GM12874 (cell line): ENCODE results near the gene MAEL.

ENCODE experiments used
- TF ChIP-seq, protein P1 (sequence below): IDR thresholded peaks from 2 replicates; pipeline ENCODE4 v1.5.1; 2011; ENCODE audit warnings: low read depth, mild to moderate bottlenecking, control low read depth, low read length, moderate library complexity; ENCODE audit not compliant: insufficient read depth

The MAEL gene

DNA sequence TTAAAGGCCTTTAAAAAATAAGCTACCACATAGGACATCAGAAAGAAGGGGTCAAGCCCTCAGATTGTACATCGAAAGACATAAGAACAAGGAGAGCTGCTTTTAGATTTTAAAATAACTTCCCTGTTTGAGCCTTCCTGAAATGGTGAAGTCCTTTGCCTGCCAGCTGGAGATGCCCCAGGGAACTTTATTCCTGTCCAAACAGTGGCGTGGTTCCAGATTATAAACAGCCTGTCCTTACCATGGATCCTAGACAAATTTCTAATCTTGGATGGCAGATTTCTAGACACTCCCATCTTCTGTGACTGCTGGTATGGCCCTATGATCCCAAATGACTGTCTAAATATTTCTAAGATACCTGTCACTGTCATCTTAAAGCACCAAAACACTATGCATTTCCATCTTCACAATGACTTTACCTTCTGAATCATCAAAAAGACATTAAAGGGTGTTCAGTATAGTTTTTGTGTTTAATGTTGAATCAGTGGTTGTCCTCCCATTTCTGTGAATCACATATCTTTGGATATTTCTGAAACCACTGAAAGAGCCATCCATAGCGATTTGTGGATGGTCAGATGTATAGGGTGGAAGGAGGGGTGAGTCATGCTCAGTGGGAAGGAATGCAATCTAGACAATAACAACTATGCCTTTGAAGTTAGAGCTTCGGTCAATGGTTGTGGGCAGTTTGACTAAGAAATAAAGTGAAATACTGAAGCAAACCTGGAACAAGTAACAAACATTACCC, 36.9 kb upstream of the MAEL start:
- TF ChIP-seq, protein P1, sequence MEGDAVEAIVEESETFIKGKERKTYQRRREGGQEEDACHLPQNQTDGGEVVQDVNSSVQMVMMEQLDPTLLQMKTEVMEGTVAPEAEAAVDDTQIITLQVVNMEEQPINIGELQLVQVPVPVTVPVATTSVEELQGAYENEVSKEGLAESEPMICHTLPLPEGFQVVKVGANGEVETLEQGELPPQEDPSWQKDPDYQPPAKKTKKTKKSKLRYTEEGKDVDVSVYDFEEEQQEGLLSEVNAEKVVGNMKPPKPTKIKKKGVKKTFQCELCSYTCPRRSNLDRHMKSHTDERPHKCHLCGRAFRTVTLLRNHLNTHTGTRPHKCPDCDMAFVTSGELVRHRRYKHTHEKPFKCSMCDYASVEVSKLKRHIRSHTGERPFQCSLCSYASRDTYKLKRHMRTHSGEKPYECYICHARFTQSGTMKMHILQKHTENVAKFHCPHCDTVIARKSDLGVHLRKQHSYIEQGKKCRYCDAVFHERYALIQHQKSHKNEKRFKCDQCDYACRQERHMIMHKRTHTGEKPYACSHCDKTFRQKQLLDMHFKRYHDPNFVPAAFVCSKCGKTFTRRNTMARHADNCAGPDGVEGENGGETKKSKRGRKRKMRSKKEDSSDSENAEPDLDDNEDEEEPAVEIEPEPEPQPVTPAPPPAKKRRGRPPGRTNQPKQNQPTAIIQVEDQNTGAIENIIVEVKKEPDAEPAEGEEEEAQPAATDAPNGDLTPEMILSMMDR = no peak

DNA sequence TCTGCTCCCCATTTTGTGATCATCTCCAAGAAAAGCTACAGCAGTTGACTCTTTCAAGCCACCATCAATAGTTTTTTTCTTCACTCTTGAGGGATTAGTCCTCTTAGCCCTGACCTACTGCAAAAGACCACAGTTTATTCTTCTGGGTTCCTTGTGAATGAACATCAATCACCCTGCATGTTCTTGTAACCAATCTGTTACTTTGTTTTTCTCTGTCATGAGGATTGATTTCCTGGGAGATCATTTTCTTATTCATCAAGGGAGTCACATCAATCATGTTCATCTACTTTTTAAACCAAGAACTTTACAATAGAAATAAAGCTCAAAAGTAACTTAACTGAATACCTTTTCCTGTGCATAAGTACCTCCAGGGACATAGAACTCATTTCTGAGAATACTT, 35.6 kb upstream of the MAEL start:
- TF ChIP-seq, protein P1 = no peak

DNA sequence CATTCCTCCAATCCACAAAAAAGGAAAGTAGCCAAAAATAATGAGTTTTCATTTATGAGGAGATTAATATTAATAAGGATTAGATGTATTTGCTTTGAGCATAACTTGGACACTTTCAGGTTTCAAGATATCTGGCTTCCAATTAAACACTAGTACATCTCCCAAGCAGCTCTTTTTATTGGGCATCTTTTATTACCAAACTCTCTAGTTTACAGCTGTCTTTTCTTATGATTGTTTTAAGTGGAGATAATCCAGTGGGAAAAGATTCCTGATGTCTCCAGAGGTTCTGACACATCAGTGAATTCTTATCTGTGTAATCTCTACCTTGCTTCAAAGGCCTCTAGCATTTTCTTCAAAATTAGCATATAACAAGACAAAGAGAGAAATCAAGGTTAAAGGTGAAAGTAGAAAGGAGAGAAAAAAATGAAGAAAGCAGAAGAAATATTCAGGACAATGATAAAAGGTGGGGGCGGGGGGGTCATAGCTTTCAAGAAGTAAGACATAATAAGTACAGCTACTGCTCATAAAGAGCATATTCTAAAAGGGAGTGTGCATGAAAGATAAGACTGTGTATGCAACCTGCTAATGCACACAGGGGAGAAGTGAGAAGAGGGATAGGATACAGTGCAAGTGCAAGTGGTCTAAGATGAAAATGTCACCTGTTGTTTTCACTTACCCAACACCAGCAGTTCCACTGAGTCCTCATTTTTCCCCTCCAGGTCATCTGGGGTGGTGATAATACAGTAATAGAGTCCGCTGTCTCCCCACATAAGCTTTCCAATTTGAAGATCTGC, 32.8 kb upstream of the MAEL start:
- TF ChIP-seq, protein P1 = no peak

DNA sequence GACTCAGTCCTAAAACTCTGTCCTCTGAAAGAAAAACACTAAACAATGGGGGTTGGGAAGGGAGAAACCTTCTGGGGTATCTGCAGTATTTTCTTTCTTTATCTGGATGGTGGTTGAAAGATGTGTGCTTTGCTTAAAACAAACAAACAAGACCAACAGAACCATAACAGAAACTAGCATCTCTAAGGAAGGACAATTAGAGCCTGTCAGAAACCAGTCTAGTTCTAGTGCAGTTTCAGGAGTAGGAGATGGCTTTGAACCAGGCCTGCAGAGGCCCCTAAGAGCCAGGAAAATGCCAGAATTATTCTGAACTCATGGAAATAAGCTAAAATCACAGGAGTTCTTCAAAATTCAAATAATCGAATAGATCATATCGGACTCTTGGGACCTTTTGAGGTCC, 32.2 kb upstream of the MAEL start:
- TF ChIP-seq, protein P1 = no peak

DNA sequence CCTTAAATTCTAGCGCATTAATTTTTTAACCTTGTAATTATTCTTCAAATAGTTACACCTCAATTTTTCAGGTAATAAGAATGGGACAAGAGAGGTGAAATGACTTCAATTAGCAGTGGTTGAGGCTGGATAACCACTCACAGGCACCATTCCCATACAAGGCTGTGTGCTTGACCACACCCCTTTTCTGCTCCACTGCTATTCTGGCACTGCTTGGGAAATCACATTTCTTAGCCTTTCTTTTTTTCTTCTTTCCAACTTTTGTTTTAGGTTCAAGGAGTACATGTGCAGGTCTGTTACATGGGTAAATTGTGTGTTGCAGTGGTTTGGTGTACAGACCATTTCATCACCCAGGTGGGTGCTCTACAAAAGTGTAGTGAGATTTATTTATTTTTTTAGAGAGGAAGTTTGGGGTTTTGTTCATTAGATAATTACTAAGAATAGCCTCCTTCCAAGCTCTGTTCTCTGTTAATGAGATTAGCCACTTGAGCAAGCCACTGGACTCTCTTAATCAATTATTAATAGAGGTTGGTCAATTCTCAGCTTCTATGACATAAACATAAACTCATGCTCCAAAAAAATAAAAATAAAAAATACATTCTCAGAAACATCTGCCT, 28.1 kb upstream of the MAEL start:
- TF ChIP-seq, protein P1 = no peak

DNA sequence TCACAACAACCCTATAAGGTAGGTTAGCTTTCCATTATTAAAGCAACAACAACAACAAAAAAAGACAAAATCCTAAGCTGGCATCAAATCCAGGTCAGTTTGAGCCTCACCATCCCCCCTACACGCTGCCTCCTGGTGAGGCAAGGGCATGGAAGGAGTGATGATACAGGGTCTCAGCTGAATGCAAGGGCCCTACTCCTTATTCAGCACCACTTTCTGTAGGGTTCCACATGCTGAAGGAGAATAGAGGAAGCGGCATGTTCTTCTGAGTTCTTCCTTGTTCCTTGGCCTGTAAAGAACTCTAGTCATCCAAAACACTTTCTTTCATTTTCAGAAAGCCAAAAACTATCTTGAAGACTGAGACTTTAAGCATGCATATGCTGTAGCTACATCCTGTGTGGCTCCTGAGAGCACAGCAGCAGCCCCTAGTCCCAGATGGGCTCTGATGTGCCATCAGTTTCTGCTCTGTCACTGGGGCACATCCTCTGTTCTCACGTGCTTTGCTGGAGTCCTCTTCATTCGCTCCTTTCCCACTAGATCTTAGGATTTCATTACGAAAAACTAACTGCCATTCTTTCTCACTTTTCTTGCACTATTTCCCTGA, 19.9 kb upstream of the MAEL start:
- TF ChIP-seq, protein P1 = no peak

DNA sequence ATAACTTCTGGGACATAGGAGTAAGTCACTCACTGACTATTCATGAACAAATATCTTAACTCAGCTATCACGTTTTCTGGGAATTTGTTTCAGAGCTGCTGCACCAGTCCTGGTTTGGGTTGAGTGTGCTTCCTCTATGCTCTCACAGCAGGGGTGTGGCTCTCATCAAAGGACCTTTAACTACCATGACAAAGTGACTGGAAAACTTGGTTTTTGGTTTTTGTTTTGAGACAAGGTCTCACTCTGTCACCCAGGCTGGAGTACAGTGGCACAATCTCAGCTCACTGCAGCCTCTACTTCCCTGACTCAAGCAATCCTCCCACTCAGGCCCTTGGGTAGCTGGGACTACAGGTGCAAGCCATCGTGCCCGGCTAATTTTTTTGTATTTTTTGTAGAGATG, 17.8 kb upstream of the MAEL start:
- TF ChIP-seq, protein P1 = no peak
